GM19099 (cell line): Measurements from ENCODE around the gene KIF1B.

ENCODE experiments used
- POLR2A ChIP-seq: IDR thresholded peaks from 3 replicates; pipeline ENCODE4 v1.6.1; 2011; ENCODE audit warnings: low read depth; ENCODE audit not compliant: insufficient read length; ENCODE audit errors: extremely low read depth

The KIF1B gene

DNA sequence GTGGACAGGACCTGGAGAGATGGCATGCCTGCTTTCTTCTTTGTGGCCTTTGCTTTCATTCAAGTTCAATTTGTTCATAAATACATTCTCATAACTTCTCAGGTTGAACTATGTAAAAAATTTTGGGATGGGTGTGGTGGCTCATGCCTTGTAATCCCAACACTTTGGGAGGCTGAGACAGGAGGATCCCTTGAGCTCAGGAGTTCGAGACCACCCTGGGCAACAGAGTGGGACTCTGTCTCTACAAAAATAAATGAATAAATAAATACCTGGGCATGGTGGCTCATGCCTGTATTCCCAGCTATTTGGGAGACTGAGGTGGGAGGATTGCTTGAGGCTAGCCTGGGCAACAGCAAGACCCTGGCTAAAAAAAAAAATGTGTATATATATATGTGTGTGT, 2.1 kb downstream of the KIF1B start:
- no peak for TF ChIP-seq POLR2A

- no peak for TF ChIP-seq POLR2A
Observed at GRCh38 chr1:10213186-10213705, 2.9 kb downstream of the KIF1B start.

DNA sequence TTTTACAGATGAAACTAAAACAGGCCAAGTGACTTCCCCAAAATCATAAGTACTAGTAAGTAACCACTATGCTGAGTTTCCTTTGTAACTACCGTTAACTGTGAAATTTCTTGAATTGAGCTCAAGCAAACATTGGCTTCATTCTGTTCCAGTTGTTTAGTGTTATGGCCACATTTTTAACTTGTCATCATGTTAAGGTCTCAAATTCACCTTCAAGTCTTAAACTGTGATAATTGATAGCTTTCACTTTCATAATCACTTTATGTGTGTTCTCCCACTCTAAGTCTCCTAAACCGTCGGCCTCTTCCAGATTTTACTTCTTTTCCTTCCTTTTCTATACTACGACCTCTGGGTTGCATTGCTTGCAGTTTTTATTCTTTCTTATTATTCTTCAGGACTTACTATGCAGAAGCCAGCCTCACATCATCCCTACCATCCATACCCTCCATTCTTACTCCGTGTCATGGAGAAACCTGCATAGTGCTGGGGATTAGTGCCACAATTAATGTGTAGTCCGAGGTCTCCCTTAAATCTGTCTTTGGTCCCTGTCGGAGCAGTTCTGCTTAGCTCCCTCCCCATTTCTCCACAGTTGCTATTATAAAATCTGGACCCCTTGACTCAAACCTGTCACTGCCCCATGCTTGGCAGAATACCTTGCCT, 5.8 kb downstream of the KIF1B start:
- no peak for TF ChIP-seq POLR2A

DNA sequence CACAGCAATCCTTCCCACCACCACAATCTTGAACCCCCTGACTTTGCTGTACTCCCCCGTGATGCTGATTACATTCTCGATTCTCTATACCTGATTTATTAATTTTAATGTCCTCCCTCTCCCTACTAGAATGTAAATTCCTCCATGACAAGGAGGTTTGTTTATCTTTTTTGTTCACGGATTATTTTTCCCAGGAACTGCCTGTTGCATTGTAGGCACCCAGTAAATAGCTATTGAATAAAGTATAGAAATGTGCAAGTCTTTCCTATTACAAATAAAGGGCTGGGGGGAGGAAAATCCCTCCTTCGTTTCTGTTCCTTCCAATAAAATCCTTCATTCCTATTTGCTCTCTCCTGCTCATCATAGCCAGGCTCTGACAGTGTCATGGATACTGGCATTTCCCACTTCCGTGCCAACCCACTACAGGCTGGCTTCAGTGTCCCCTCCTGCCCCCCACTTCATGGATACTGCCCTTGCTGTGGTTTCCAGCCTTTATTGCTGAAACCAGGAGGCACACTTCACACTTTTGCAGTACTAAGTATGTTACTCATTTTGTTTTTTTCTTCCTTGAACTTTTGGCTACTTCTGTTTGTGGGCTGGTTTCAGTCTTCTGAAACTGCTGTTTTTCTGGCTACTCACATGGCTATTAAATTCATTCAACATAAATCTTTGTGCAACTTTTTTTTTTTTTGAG, 7.5 kb downstream of the KIF1B start:
- no peak for TF ChIP-seq POLR2A

DNA sequence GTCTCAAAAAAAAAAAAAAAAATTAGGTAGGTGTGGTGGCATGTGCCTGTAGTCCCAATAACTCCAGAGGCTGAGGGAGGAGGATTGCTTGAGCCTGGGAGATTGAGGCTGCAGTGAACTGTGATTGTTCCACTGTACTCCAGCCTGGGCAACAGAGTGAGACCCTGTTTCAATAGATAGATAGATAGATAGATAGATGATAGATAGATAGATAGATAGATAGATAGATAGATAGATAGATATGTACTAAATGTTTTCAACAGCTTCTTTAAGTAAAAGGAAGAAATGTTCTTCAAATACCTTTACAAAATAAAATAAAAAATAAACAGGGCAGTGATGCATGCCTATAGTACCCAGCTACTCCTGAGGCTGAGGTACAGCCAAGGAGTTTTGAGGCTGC, 9.8 kb downstream of the KIF1B start:
- no peak for TF ChIP-seq POLR2A

- no peak for TF ChIP-seq POLR2A
Observed at GRCh38 chr1:10225573-10225972, 15.2 kb downstream of the KIF1B start.

DNA sequence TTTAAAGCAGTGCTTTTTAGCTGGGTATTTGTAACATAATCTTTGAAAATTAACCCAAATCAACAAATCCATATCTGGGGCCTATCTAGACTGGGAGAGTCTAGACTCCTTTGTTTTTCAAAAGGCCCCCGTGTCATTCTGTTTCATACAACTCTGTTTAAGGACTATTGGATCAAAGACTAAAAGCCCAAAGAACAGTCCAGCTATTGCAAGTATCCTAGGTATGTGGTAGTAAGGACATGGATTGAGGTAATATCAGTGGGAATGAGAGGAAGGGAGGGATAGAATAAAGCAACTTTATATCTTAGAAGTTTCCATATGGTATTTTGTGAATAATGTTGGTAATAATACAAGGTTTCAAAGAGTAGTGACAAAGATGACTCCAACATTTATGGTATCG, 18.2 kb downstream of the KIF1B start:
- no peak for TF ChIP-seq POLR2A

DNA sequence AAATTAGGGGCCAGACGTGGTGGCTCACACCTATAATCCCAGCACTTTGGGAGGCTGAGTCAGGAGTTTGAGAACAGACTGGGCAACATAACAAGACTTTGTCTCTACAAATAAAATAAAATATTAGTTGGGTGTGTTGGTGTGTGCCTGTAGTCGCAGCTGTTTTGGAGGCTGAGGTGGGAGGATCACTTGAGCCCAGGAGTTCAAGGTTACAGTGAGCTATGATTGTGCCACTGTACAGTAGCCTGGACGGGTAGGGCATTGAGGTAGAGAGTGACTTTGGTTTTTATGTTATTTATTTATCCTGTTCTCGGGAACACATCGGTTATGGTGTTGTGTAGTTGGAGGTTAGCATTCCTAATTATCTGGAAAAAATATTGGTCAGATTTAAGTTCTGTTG, 19.5 kb downstream of the KIF1B start:
- no peak for TF ChIP-seq POLR2A

- no peak for TF ChIP-seq POLR2A
Observed at GRCh38 chr1:10232163-10232562, 21.8 kb downstream of the KIF1B start.

GRCh38 chr1:10236405-10237156, 26.2 kb downstream of the KIF1B start:
- TF ChIP-seq POLR2A = no peak

DNA sequence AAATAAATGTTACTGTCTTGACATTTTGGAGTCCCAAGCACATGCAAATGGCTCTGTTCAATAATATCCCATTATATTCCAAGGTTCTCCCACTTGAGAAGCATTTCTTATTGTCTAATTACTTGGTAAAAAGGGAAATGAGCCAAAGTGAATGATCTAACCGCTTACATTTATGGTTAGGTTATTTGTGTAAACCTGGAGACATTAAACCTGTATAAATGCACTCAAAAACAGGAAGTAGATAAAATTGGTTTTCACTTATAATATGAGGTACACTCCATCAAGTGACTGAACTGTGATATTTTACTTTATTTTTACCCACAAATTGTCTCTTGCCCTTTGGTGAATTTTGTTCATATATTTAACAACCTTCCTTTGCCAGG, 26.8 kb downstream of the KIF1B start:
- no peak for TF ChIP-seq POLR2A

GRCh38 chr1:10242135-10242534, 31.8 kb downstream of the KIF1B start:
- no peak for TF ChIP-seq POLR2A

- no peak for TF ChIP-seq POLR2A
Observed at GRCh38 chr1:10242811-10243210, 32.4 kb downstream of the KIF1B start.

DNA sequence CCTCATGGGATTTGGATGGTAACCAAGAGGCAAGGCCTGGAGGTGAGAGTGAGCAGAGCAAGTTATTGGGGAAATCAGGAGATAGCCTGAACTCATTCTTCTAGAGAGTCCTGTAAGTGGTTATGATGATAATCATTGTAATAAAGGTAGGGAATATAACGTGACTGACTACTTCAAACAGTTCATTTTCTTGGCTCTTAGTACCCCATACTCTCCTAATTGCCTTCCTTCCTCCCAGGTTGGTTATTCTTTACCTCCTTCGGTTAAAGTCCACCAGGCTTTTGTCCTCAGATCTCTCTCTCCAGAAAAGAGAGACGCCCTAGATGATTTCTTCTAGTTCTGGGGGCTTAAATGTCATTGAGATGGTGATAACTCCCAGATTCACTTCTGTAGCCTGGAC, 35.3 kb downstream of the KIF1B start:
- no peak for TF ChIP-seq POLR2A

DNA sequence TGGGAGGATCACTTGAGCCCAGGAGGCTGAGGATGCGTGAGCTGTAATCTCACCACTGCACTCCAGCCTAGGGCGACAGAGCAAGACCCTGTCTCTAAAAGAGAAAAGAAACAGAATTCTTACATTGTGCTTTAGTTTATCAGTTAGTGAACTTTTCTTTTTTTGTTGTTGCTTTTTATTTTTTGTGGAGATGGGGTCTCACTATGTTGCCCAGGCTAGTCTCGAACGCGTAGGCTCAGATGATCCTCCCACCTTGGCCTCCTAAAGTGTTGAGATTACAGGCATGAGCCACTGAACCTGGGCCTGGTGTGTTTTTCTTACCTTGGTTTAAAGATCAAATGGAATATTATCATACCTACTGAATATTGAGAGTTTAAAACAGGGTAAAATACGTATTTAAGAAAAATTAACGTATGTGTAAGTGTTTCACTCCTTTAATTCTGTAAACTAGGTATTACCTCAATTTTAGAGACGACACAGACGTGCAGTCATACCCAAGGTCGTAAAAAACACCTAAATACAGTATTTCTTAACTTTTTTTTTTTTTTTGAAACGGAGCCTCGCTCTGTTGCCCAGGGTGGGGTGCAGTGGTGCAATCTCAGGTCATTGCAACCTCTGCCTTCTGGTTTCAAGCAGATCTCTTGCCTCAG, 39.6 kb downstream of the KIF1B start:
- no peak for TF ChIP-seq POLR2A
